Peyer's patch (tissue), 4 donors: ENCODE data around the gene GPC5.

Source experiments
- POLR2A ChIP-seq, 2 donors: fragments of 450-650 bp; IDR thresholded peaks; one replicate each; pipeline ENCODE4 v1.5.1; 2017; ENCODE audit warnings: antibody characterized with exemption in 2 of 2, mild to moderate bottlenecking in 2 of 2, moderate library complexity in 2 of 2
- TF ChIP-seq, protein P1 (sequence below), 6 experiments: fragments of 450-650 bp in 4 of 6; fragments of 200-600 bp in 2 of 6; sonication (generic) in 1 of 6; IDR thresholded peaks; one replicate each; pipeline ENCODE4 v1.5.1; 2017 to 2019; ENCODE audit warnings: antibody characterized with exemption in 6 of 6, mild to moderate bottlenecking in 3 of 6, moderate library complexity in 1 of 6

DNA sequence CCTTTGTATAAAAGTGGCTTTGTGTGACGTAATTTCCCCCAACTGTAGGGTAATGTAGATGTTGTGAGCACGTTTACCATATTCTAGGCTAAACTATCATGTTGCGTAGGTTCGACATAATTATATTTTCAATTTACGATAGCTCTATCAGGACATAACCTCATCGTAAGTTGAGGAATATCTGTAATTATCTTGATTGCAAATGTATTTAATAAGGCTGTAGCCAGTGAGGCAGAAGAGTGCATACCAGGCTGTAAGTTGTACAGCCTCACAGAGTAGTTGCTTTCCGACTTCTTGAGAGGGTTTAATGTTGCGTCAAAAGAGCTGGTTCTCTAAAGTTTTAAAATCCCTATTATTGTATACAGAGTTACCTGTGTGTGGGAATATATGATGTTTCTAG, 988.8 kb downstream of the GPC5 start:
- TF ChIP-seq, protein P1, sequence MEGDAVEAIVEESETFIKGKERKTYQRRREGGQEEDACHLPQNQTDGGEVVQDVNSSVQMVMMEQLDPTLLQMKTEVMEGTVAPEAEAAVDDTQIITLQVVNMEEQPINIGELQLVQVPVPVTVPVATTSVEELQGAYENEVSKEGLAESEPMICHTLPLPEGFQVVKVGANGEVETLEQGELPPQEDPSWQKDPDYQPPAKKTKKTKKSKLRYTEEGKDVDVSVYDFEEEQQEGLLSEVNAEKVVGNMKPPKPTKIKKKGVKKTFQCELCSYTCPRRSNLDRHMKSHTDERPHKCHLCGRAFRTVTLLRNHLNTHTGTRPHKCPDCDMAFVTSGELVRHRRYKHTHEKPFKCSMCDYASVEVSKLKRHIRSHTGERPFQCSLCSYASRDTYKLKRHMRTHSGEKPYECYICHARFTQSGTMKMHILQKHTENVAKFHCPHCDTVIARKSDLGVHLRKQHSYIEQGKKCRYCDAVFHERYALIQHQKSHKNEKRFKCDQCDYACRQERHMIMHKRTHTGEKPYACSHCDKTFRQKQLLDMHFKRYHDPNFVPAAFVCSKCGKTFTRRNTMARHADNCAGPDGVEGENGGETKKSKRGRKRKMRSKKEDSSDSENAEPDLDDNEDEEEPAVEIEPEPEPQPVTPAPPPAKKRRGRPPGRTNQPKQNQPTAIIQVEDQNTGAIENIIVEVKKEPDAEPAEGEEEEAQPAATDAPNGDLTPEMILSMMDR (IDR thresholded peaks at IDR 0.05) = no peak
- no peak for TF ChIP-seq POLR2A (IDR thresholded peaks at IDR 0.05)
